ENCODE measurements around the gene MAP4K2. TPM values are rescaled to one million over a fixed set of nuclear protein-coding genes. Genes with fewer than 3 reads are reported as not detected.
A peak's percentile ranks its signal among the peaks of the same experiment; 100 is the strongest.

MAP4K2 gene
- total RNA-seq, 2 donors from 2014 or later: 10.0 to 10.4 TPM

DNA sequence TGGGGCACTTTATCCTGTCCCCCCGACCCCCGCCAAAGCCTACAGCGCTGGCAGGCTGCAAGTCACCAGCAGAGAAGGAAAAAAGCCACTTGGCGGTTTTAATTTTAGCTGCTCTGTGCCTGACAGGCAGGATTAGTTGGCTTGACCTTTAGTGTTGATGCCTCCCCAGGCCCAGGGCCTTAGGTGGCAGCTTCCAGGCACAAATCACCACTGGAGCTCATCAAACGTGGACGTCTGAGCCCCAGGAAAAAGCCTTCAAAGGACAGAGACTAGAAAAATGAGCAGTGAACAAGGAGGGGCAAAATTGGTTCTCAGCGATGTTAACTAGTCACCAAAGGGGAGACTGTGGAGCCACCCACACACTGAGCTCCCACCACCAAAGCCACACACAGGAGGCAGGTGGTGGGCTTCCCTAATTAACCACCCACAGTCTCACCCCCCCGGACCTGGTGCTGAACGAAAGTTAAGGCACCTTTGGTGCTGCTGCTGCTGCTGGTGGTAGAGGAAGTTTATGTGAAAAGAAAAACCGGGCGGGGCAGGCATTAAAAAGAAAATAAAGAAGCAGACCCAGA lies 38.9 kb downstream of the MAP4K2 start:
- intact Hi-C loops (cut with DNase I): no loop called here
- no peak for DNase-seq
- no peak for ATAC-seq

- intact Hi-C loops (cut with DNase I): no loop called here
- peak in 1 of 2 donors; percentile 6 for ATAC-seq
- DNase-seq: peak; percentile 25
These were observed 39.4 kb downstream of the MAP4K2 start for GRCh38 chr11:64763526-64764039.

DNA sequence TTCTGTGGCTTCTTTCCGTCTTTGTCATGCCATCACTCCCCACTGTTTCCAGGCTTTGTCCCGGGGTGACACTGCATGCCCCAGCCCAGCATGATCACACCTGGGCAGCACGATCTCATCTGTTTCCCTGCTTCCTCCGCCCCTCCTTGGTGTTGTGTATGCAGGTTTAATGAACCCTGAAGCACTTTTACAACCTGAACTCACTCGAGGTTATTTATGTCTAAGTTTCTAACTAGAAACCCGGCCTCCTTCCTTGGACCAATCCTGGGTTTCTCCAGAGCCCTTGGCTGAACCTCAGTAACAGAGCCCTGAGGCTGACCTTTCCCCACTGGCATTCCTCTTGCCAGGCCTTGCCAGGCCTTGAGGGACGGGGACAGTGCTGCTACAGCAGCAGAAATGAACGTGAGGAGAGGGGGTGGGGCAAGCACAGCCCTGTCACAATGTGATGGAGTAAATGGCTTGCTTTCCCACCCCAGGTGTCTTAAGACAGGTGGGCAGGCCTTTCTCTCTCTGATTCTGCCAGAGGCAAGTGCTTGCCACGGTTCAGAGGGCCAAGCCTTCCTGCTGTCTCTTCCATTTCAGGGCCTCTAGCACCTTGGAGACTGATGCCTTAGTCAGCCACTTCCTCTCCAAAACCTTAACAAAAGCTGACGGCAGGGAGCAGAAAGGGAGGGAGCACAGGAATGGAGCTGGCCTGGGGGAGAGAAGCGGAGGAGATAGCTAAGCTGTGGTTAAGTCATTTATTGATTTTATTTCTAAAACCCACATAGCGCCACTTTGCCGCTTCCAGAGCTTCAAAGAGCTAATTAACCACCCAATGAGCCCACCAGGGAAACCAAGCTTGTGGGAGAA lies 40.1 kb downstream of the MAP4K2 start:
- DNase-seq (peak; percentile 25), ATAC-seq (peak in 1 of 2 donors; percentile 10)
- intact Hi-C loops (cut with DNase I): no loop called here

- intact Hi-C loops (cut with DNase I): no loop called here
- DNase-seq (no peak), ATAC-seq (no peak)
These were observed 40.7 kb downstream of the MAP4K2 start for GRCh38 chr11:64762277-64762673.

DNA sequence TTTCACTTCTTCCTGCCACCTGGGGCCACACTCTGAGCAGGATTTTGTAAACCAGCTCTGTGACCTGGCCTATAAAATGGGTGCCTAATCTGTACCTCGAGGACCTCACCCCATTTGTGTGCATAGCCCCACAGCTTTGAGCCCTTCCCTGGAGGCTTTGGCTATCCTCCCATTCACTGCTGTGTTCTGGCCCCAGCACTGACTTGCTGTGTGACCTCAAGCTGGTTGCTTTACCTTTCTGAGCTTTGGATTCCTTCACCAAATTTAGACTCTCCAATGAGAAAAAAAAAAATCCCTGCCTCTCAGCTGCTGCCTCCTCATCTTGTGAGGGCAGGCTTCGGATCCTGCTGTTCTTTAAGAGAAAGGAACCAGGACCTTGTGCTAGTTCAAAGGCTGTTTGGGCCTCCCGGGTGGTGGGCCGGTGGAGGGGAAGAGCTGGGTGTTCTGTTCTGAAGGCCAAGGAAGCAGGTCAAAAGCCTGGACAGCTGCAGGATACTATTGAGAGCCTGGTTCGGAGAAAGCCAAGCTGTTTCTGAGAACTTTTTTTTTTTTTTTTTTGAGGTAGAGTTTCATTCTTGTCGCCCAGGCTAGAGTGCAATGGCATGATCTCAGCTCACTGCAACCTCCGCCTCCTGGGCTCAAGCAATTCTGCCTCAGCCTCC lies 42.1 kb downstream of the MAP4K2 start:
- DNase-seq: no peak
- intact Hi-C loops (cut with DNase I): no loop called here
- no peak for ATAC-seq

DNA sequence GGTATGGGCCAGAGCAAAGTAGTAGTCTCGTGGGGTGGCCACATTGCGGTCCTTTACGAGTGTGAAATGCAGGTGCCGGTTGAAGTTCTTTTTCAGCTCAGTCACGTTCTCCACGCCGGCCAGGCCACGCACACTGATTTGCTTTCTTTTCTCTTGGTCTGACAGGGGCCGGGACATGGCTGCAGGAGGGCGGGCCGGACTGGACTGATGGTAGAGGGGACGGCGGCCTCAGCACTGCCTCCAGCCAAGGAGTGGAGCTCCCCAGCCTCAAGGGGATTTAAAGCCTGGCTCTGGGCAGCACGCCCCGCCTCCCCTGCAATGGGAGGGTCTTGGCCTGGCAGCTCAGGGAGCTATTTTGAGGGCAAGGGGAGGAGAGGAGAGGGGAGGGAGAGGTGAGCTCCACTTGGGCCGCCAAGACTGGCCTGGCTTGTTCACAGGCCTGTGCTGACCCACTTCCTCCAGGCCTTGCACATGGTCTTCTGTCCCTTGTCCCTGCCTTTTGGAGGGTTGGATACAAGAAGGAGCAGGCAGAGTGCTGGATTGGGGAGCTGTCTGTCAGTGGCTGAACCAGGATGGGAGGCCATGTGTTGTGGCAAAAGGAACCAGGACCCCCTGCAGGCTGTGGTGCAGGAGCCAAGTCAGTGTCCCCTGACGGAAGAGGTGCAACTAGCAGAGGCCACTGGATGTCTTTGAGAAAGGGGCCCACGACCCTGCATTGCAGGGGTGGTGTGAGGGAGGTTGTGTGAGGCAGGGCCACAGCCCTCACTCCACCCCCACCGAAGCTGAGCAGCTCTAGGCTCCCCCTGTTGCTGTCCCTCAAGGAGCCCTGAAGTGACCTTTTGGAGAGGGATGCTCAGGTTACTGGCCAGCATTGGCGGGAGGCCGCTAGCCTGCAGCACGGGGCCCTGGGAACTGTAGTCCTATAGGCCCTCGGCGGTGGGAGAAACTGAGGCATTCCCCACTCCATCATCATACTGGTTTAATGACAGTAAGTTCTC lies 43.0 kb downstream of the MAP4K2 start, which contains the start of gene PYGM:
Gene PYGM (minus strand): TSS at position 253 of the 998 bp plus-strand sequence. CDS start 76 bp downstream, at position 177.
- intact Hi-C loops (cut with DNase I): no loop called here
- ATAC-seq: peak; percentile 83 to 88

DNA sequence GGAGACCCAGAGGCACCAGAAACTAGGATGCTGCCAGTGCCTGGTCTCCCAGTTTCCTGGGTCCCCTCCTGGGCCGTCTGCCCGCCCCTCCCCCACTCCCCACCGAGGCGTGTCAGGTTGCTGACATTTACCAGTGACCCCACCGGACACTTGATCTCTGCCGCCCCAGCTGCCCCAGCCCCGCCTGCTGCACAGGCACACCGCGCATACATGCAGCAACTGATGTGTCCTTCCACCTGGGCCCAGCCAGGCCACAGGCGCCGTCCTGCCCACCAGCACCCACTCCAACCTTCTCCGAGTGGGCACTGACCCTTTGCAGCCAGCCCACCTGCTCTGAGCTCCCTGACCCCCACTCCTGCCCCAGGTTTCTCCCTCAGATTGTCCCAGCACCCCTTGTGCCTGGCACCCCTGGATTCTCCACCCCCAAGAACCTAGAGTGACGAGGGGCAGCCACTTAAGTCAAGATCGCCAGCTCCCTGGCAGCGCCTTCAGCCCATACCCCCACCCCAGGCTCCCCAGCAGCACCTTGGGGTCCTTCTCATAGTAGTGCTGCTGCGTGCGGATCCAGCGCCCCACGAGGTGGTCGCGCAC lies 43.8 kb downstream of the MAP4K2 start:
- intact Hi-C loops (cut with DNase I): no loop called here
- ATAC-seq (peak; percentile 5), DNase-seq (no peak)

More for the DNA sequence above, 43.0 kb downstream of the MAP4K2 start, which contains the start of gene PYGM:
- DNase-seq: peak; percentile 83

DNA sequence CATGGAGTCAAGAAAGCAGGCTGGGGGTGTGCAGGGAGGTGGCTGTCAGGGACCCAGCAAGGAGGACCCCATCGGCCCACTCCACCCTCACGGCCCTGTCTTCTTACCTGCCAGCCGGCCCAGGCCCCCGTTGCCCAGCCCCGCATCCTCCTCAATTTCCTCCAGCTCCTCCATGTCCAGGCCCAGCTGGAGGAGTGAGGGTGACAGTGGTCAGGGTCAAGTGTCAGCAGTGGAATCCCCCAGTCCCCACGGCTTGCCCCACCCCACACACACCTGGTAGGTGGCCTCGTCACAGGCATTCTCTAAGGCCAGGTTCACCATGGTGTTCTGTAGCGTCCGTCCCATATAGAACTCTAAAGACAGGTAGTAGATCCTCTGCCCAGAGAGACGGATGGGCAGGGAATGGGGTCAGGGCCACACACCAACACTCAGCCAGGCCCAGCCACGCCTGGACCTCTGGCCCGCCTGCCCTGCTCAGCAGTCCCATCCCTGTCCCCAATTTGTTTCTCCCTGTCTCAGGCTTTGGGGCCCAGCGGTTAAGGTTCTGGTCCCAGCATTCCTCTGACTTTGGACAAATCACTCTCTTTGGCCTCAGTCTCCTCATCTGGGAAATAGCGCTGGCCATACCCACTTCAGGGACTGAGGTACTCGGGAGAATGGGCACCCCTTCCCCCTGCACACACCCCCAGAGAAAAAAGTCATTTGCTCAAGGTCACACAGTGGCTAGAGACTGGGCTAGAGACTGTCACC lies 44.5 kb downstream of the MAP4K2 start:
- intact Hi-C loops (cut with DNase I): no loop called here
- DNase-seq: no peak

DNA sequence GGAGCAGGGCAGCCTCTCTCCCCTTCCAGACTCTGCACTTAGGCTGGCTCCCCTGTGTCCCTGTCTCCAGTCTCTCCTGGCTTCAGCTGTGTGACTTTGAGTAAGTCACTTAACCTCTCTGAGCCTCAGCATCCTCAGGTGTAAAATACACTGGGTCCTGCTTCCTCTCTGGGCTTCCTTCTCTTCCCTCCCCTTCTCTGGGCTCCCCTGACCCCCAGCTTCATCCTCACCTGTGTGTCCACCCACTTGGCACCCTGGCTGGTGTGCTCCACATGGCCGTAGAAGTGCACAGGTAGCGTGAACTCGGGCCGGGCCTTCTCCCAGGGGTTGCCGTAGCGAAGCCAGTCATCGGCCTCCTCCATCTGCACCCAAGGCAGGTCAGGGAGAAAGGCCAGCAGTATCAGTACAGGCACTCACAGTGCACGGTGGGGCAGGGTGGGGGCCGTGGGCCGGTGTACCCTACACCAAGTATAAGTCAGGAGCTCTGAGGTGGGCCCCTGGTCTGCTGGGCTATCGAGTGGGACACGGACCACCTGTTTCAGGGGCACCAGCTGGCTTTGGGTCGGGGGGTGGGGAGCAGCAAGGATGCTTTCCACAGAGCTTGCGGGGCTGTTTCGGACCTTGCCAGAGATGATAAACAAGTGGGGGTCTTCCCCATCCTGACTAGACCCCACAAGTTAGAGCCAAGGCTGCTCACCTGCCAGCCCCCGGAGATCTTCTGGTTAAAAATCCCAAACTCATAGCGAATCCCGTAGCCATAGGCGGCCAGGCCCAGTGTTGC lies 45.3 kb downstream of the MAP4K2 start:
- intact Hi-C loops (cut with DNase I): no loop called here
- ATAC-seq (no peak), DNase-seq (peak; percentile 19)

More for the DNA sequence above, 44.5 kb downstream of the MAP4K2 start:
- no peak for ATAC-seq

GRCh38 chr11:64755681-64756361 lies 47.2 kb downstream of the MAP4K2 start:
- intact Hi-C loops (cut with DNase I): no loop called here
- DNase-seq (peak; percentile 11), ATAC-seq (no peak)

DNA sequence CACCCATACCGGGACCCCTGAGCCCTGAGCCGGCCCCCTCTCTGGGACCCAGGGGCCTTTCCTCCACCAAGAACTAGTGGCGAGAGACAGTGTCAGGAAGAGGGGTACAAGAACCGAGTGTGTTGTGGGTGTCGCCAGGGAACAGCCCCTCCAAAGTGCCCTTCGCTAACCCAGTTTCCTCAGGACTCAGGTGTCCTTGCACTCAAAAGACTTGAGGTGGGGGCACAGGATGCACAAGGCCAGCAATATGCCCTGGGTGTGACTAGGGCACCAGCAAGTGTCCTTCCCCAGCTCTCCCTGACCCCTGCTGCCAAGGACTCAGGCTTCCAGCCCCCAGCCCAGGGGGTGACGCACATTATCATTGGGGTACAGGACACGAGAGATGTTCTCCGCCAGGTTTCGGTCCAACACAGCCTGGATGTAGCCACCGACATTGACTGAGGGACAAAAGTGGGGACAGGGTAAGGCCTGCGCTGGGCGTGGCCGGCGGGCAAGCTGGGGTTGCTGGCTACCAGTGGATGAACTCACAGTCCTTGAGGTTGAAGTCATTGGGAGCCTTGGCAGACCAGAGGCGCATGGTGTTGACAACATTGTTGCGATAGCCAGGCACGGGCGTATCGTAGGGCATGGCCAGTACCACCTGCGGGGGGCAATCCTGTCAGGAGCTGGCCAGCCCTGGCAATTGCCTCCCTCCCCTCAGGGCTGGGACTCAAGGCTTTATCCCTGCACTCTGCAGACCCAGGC lies 47.9 kb downstream of the MAP4K2 start:
- peak; percentile 17 for DNase-seq
- intact Hi-C loops (cut with DNase I): no loop called here
- ATAC-seq: no peak

- ATAC-seq (no peak), DNase-seq (no peak)
- intact Hi-C loops (cut with DNase I): no loop called here
These were observed 48.7 kb downstream of the MAP4K2 start for GRCh38 chr11:64754124-64754918.

- intact Hi-C loops (cut with DNase I): no loop called here
- no peak for ATAC-seq
- peak; percentile 20 for DNase-seq
These were observed 49.5 kb downstream of the MAP4K2 start for GRCh38 chr11:64753380-64754123.

DNA sequence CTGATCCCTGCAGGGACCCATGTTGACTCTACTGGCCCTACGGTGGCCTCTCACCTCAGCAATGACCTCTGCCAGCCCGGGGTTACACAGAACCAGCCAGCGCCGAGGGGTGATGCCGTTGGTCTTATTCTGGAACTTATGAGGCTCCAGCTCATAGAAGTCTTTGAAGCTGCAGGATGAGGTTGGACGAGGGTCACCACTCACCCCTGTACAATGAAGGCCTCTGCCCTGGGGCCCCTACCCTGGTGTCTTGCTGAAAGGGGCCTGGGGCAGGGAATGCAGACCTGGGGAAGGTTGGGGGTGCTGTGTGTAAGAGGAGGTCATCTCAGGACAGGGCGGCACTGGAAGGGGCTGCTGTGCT lies 50.0 kb downstream of the MAP4K2 start:
- no peak for ATAC-seq
- DNase-seq: no peak
- intact Hi-C loops (cut with DNase I): no loop called here

Data from left cardiac atrium (tissue), 4 donors.